GM19395 (cell line): ENCODE data around the gene H2BW1.
"Not testable (repeated sequence)": the region's sequence is repeated elsewhere in the genome, so short reads cannot be mapped to it uniquely, and the experiment has no call there.

Experiments
- ATAC-seq: cut with Tn5 transposase; IDR thresholded peaks from one replicate; pipeline ENCODE4 v1.9.1; 2021; ENCODE audit warnings: mild to moderate bottlenecking, moderate library complexity; ENCODE audit not compliant: unreplicated experiment

H2BW1 gene, protein sequence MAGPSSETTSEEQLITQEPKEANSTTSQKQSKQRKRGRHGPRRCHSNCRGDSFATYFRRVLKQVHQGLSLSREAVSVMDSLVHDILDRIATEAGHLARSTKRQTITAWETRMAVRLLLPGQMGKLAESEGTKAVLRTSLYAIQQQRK

DNA sequence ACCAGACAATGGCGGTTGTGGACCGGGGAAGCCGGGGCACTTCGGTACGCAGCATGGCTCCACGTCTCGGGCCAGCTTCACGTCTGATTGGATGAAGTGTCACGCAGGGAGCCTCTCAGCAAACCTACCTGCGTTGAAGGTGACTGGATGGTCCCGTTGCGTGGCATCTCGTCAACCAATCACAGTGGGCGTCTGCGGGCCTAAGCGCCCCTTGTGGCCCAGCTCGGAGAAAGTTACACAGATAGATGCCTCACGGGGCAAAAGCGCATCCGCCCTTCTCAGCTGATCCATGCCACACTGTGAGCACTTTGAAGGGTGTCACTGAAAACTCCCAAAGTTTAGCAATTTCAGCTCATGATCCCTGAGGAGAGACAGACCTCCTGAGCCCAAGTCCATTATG, at the start of gene H2BW1:
Gene H2BW1 (minus strand): TSS at position 103 of the 400 bp plus-strand sequence. CDS start 132 bp downstream, outside the sequence.
- ATAC-seq = no peak

DNA sequence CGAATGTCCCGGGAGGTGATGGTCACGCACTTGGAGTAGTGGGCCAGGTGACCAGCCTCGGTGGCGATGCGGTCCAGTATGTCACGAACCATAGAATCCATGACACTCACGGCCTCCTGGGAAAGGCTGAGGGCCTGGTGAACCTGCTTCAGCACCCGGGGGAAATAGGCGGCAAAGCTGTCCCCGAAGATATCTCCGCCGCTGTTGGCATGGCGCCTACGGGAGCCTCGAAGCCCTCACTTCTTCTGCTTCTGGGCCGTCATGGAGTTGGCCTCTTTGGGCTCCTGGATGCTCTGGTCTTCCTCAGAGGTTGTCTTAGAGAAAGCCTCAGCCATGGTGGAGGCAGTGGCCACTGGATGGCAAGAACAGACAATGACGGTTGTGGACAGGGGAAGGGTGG, 49.1 kb upstream of the H2BW1 start:
- not testable (repeated sequence) for ATAC-seq

DNA sequence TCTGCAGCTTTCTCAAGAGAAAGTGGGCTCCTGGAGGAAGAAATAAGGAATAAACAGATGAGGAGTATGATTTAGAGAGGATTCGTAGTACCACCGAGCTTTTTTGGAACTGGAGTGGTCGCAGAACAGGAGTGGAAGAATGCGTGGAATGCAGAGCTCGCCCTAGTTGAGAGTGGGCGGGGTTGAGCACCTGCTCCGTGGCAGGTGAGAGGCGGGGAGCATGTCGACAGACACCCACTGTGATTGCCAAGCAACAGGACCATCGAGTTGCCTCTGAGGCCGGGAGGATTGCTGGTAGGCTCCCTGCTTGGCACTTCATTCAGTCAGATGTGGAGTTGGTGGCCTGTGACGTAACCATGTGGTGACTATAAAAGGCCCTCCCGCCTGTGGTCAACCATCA, 41.4 kb upstream of the H2BW1 start:
- ATAC-seq = not testable (repeated sequence)

DNA sequence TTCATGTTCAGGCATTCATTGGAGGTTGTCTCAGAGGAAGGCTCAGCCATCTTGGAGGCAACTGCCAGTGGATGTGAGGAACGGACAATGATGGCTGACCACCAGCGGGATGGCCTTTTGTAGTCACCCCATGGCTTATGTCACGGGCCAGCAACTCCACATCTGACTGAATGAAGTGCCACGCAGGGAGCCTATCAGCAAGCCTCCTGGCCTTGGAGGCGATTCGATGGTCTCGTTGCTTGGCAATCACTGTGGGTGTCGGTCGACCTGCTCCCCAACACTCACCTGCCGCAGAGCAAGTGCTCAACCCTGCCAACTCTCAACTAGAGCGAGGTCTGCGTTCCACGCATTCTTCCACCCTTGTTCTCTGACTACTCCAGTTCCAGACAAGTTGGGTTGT, 33.7 kb upstream of the H2BW1 start:
- ATAC-seq = no peak

DNA sequence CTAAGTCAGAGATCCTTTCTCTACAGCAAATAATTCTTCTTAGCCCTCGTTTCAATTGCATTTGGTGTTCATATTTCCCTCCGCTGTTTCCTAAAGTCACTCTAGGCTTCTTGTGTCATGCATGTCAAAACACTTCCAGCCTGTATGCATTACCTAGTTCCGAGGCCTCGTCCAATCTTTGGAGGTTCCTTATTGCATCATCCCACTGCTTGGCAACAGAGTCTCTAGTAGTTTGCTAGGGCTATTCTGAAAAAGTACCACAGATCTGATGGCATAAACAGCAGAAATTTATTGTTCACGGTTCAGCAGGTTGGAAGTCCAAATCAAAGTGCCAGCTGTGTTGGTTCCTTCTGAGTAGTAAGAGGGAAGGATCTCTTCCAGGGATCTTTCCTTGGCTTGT, 32.1 kb upstream of the H2BW1 start:
- ATAC-seq = no peak

DNA sequence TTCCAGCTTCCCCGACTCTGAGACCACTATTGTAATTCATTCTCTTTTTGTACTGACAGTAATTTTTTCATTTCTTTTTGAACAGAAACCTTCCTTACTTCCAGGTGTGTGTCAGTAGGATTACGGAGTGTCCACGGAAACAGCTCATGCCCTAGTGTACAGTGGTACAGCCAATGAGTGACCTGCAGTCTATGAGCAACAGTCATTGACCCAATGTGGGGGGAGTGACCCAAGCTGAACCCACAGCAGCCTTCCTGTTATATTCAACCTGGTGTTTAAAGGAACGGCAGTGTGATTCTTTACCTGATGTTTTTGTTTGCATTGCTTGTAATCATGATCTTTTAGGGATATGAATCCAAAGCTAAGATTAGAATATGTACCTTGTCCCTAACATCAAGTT, 27.5 kb upstream of the H2BW1 start:
- ATAC-seq = no peak

DNA sequence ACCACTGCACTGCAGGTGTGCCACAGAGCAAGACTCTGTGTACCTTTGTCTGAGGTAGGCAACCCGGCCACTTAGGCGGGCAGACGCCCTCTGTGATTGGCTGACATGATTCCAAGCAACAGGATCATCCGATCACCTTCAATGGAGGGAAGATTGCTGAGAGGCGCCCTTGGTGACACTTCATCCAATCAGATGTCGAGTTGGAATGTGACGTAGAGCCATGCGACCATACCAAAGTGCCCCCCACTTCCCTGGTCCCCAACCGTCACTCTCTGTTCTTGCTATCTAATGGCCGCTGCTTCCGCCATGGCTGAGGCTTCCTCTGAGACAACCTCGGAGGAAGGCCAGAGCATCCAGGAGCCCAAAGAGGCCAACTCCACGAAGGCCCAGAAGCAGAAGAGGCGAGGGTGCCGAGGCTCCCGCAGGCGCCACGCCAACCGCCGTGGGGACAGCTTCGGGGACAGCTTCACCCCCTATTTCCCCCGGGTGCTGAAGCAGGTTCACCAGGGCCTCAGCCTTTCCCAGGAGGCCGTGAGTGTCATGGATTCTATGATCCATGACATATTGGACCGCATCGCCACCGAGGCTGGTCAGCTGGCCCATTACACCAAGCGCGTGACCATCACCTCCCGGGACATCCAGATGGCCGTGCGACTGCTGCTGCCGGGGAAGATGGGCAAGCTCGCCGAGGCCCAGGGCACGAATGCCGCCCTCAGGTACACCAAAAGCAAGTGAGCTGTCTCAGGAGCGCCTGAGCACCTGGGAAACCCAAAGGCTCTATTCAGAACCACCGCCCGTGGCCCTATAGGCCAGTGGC, 26.4 kb upstream of the H2BW1 start, which contains the start of gene H2BW2:
Gene H2BW2 (plus strand): TSS at position 268 of the 817 bp plus-strand sequence. CDS start 39 bp downstream, at position 307.
- ATAC-seq = no peak

DNA sequence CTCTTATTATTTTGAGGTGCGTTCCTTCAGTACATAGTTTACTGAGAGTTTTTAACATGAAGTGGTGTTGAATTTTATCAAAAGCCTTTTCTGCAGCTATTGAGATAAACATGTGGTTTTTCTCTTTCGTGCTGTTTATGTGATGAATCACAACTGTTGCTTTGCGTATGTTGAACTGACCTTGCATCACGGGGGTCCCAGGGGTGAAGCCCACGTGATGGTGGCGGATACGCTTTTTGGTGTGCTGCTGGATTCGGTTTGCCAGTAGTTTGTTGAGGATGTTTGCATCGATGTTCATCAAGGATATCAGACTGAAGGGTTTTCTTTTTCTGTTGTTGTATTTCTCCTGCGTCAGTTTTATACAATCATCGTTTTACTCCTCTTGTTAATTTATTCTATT, 4.6 kb upstream of the H2BW1 start:
- no peak for ATAC-seq

DNA sequence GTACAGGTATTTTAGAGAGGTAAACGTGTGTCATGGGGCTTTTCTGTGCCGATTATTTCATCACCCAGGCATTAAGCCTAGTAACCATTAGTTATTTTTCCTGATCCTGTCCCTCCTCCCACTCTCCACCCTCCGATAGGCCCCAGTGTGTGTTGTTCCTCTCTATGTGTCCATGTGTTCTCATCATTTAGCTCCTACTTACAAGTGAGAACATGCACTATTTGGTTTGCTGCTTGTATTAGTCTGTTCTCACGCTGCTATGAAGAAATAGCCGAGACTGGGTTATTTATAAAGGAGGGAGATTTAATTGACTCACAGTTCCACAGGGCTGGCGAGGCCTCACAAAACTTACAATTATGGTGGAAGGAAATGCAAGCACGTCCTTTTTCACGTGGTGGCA, 2.1 kb upstream of the H2BW1 start:
- not testable (repeated sequence) for ATAC-seq

DNA sequence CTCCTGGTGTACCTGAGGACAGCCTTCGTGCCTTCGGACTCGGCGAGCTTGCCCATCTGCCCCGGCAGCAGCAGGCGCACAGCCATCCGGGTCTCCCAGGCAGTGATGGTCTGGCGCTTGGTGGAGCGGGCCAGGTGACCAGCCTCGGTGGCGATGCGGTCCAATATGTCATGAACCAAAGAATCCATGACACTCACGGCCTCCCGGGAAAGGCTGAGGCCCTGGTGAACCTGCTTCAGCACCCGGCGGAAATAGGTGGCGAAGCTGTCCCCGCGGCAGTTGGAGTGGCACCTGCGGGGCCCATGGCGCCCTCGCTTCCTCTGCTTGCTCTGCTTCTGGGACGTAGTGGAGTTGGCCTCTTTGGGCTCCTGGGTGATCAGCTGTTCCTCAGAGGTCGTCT, 350 bp downstream of the H2BW1 start:
- no peak for ATAC-seq

DNA sequence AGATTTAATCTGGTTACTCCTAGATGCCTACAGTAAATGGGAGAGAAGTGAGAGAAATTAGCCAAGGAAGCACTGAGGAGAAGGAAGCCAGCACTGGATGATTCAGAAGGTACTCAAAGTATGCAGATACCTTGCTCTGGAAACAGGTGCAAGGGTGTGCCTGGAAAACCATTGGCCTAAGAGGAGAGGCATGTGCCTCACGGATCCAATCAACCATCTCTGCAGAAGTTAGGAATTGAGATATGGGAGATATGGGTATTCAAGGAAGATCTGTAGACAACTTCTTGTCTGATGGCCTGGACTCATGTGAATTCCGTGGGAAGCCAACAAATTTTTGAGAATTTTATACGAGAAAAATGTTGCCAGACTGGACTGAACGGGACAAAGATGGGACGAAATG, 4.7 kb downstream of the H2BW1 start:
- ATAC-seq = no peak

DNA sequence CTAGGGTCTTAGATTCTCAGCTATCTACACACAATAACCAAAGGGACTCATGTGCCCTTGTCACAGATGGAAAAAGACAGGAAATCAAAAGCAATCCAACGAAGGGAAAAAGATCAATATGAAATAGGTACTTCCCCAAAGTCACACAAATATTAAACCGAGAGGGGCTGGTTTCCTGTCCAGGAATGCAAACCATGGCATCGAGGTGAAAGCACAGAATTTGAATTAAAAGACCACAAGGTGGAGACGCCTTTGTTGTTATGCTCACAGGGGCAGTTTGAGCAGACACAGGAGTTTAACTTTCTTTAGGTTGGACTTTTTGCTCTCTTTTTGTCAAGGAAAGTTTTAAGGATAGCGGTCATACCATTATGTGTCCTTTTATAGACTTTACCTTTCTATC, 14.3 kb downstream of the H2BW1 start:
- peak; percentile 78 for ATAC-seq

DNA sequence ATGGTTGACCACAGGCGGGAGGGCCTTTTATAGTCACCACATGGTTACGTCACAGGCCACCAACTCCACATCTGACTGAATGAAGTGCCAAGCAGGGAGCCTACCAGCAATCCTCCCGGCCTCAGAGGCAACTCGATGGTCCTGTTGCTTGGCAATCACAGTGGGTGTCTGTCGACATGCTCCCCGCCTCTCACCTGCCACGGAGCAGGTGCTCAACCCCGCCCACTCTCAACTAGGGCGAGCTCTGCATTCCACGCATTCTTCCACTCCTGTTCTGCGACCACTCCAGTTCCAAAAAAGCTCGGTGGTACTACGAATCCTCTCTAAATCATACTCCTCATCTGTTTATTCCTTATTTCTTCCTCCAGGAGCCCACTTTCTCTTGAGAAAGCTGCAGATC, 30.0 kb downstream of the H2BW1 start:
- not testable (repeated sequence) for ATAC-seq

DNA sequence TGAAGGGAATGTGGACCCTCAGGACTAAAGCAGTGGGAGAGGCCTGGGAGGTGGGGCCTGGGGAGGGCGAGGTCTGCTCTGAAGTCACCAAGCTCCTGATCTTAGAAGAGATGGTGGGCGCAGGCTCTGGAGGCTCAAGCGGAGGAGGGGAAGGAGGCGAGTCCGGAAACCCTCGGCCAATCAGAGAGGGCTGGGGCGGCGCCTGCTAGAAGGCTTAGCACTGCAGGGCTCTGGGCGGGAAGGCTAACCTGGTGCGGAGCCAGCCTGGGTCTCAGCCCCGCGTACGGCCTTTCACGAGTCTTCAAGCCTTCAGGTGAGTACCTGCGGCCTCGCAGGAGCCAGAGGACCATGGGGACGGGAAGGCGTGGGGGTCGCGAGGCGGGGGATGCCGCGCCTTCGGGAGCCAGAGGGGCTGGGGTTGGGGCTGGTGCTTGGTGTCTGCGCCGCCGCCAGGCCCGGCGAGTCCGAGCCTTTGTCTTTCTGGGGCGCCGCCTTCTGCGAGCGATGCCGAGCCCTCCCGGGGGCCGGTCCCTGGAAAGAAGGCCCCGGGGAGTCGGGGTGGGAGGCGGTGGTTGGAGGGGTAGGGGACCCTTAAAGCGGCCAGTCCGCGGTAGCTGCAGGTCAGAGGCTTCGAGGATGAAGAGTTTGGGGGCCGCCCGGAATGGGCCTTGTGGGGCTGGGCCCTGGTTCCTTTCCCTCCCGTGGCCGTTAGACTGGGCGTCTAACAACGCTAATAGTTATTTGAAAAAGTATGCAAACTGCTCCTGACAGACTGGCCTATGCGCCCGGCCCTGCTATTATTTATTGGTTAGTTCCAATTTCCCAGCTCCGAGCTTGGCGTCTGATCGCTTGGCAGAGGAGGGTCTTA, 50.9 kb downstream of the H2BW1 start, which contains the start of gene TMSB15B:
Gene TMSB15B (plus strand): TSS at position 217 of the 868 bp plus-strand sequence.
- ATAC-seq = peak; percentile 96
